NCI-H526 treated with DMSO at 0.1 percent for 48 hours (cell line): ENCODE data around the gene PADI1.

Experiments used
- DNase-seq: peaks from one replicate; lab custom pipeline; 2025; lab: John Stamatoyannopoulos, UW

PADI1 gene

DNA sequence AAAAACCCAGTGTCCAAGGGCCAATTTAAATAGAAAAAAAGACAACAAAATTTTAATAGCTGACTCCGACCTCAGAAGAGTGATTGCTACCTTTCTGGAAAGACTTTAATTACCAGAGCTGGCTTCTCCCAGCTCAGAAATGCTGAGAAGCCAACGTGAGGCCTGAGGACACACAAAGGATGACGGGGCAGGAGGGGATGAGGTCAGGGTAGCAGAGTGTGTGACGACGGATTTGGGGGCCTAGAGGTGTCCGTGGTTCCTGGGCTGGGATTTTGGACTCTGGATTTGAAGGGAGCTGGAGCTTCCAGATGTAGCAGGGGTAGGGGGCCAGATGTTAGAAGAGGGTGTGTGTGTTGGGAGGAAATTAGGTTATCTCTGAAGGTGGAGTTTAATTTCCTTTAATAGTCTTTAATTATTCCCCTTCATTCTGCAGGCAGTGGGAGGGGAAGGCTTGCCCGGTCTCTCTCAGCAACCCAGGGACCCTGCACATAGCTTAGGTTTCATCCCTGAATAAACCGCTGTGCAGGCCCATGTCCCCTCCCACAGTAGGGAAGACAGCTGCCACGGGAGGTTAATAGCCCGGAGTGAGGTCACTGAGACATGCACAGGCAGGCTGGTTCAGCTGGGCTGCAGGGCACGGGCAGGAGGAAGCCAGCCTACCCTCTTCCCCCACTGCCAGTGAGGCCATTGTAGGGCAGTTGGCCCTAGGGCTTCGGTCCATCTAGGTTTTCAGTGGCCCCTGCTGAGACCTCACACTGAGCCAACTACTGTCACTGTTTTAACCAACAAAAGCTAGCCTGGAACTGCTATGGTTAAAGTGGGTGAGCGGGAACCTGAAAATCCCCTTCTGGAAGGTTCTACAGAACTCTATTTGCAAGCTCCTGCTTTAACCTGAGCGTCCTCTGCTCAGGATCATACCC is 40.2 kb downstream of the PADI1 start:
- DNase-seq, result peak; percentile 18

GRCh38 chr1:17245816-17246325 is 40.9 kb downstream of the PADI1 start:
- no peak for DNase-seq

- DNase-seq, result no peak
Observed at GRCh38 chr1:17246971-17247370, 42.0 kb downstream of the PADI1 start.

DNA sequence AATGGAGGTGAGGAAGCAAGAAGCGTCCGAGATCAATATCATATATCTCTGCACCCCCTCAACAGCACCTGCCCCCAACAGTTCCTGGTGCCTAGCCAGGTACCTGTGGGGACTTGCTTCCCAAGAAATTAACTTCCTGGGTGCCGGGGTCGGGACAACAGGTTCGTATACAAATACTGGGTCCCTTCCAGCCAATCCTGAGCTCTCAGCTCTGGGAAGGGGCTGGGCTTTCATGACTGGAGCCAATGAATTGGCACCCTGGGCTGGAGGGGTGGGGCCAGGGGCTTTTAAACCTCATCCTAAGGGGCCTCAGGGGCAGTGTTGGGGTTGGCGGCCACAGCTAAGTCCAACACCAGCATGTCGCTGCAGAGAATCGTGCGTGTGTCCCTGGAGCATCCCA is 43.9 kb downstream of the PADI1 start, which contains the start of gene PADI3:
TSS of gene PADI3 (plus strand) at position 318 of the 400 bp plus-strand sequence. CDS start at position 358, 40 bp downstream.
- no peak for DNase-seq

DNA sequence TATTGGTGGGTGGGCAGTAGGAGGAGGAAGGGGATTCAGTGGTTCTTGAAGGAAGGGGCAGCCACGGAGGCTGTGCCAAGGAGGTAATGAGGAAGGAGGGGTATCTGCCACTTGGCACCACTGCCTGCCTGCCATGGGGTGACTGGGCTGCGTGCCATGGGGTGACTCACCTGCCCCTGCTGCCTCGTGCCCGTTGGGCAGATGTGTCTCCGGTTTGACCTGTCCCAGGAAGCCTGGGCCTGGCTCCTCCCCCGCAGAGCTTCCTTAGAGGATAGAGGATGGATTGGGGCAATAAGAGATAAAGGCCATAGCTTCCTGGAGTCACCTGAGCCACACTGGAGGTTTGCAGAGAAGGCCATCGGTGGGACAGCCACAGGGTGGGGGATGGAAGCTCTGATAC is 45.7 kb downstream of the PADI1 start:
- DNase-seq, result no peak

GRCh38 chr1:17251246-17251645 is 46.3 kb downstream of the PADI1 start:
- DNase-seq, result no peak

GRCh38 chr1:17251701-17252376 is 46.9 kb downstream of the PADI1 start:
- DNase-seq, result no peak

GRCh38 chr1:17255336-17255735 is 50.4 kb downstream of the PADI1 start:
- DNase-seq, result no peak

GRCh38 chr1:17258116-17258757 is 53.3 kb downstream of the PADI1 start:
- DNase-seq, result no peak

- DNase-seq, result no peak
Observed at GRCh38 chr1:17258758-17259130, 53.8 kb downstream of the PADI1 start.

DNA sequence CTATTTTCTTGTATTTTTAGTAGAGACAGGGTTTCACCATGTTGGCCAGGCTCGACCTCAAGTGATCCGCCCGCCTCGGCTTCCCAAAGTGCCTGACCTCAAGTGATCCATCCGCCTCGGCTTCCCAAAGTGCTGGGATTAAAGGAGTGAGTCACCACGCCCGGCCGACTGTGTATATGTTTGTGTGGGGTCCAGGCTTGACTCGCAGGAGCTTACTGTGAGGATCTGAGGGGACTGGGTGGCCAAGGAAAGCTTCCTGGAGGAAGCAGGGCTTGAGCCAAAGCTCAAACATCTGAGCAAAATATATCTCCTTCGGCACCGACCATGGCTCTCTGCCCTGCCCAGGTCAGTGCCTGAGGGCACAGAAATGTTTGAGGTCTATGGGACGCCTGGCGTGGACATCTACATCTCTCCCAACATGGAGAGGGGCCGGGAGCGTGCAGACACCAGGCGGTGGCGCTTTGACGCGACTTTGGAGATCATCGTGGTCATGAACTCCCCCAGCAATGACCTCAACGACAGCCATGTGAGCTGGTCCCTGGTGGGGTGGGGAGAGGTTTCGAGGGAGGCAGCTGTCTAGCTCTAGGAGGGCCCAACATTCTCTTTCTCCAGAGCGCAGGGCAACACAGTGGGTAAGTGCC is 54.4 kb downstream of the PADI1 start:
- DNase-seq, result no peak

- DNase-seq, result no peak
Observed at GRCh38 chr1:17260264-17260663, 55.3 kb downstream of the PADI1 start.

DNA sequence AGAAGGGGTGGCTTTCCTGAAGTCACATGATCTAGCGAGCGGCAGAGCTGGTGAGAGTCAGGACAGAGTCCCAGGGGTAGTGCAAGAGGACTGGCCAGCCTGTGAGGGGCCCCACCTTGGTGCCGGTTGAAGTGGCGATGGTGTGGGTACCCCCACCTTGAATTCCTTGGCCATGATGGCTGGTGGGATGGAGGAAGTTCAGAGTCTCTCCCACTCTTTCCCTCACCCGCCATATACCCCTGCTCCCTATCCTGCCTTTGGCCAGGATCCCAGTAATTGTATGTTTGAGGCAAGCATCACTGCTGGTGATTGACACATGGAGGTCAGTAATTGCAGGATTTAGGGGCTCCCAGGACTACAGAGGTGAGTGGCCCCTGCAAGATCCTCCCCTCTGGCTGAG is 55.8 kb downstream of the PADI1 start:
- no peak for DNase-seq

- no peak for DNase-seq
Observed at GRCh38 chr1:17263936-17264335, 59.0 kb downstream of the PADI1 start.

GRCh38 chr1:17264470-17264869 is 59.5 kb downstream of the PADI1 start:
- DNase-seq, result no peak

GRCh38 chr1:17265162-17265561 is 60.2 kb downstream of the PADI1 start:
- DNase-seq, result no peak

- no peak for DNase-seq
Observed at GRCh38 chr1:17265950-17266349, 61.0 kb downstream of the PADI1 start.

GRCh38 chr1:17270891-17271765 is 66.2 kb downstream of the PADI1 start:
- no peak for DNase-seq

DNA sequence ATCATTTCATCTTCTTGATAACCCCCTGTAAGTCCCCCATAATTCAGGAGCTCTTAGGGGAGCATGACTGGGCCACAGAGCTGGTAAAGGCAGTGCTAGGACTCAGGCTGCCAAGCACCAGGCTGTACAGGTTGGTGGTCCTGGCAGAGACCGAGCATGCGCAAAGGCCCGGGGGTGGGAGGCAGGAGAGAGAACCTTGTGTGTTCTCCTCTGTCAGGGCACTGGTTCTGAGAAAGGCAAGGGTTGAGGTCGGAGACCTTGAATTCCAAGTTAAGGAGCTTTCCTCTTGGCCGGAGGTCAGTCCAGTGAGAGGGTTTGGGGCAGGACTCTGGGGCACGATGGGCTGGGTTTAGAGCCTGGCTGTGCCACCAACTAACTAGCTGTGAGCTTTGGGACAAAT is 67.1 kb downstream of the PADI1 start:
- no peak for DNase-seq

- no peak for DNase-seq
Observed at GRCh38 chr1:17272646-17273045, 67.7 kb downstream of the PADI1 start.

- no peak for DNase-seq
Observed at GRCh38 chr1:17273096-17273495, 68.2 kb downstream of the PADI1 start.
